ENCODE results near the gene NR3C1.

- TF ChIP-seq EZH2 (IDR thresholded peaks at IDR 0.05; ENCODE audit: low read length) (no peak), CTCF (optimal IDR thresholded peaks at IDR 0.05 in 1 of 3, IDR thresholded peaks at IDR 0.05 in 1 of 3, conservative IDR thresholded peaks at IDR 0.05 in 1 of 3; ENCODE audit: extremely low read depth in 1 of 3, insufficient read depth in 2 of 3, low read length in 3 of 3) (peak in 1 of 3 experiments; percentile 36)
Measured at GRCh38 chr5:143405063-143405848, 1.8 kb upstream of the NR3C1 start.

Data from keratinocyte (primary cell).